Liver (tissue), 9 donors: ENCODE data around the gene WAC. TPM values are rescaled to one million over a fixed set of nuclear protein-coding genes. Genes with fewer than 3 reads are reported as not detected.
"Not testable (repeated sequence)": the region's sequence is repeated elsewhere in the genome, so short reads cannot be mapped to it uniquely, and the experiment has no call there.

Experiments
- DNase-seq: peaks from one replicate; pipeline ENCODE4 v3.0.0-alpha.2; 2017; ENCODE audit warnings: low spot score
- H3K27ac ChIP-seq, 2 donors: one replicate each; pipeline ENCODE4 v1.7.0; 2013; ENCODE audit warnings: inconsistent platforms in 2 of 2, low read length in 2 of 2, control low read depth in 1 of 2, low read depth in 1 of 2, mild to moderate bottlenecking in 1 of 2
- H3K27me3 ChIP-seq, 4 donors: one replicate each; pipeline versions ENCODE4 v1.6.1 to v1.7.0; 2013; ENCODE audit warnings: low read length in 3 of 4, inconsistent platforms in 1 of 4, mild to moderate bottlenecking in 1 of 4, moderate library complexity in 1 of 4; ENCODE audit not compliant: control insufficient read depth in 4 of 4, insufficient read depth in 4 of 4
- H3K36me3 ChIP-seq, 4 donors: one replicate each; pipeline versions ENCODE4 v1.6.1 to v1.7.0; 2013; ENCODE audit warnings: low read length in 3 of 4, mild to moderate bottlenecking in 3 of 4, low read depth in 1 of 4, moderate library complexity in 1 of 4; ENCODE audit not compliant: control insufficient read depth in 4 of 4, insufficient read depth in 3 of 4
- H3K4me1 ChIP-seq, 4 donors: one replicate each; pipeline versions ENCODE4 v1.6.1 to v1.7.0; 2013; ENCODE audit warnings: low read length in 3 of 4, mild to moderate bottlenecking in 3 of 4, moderate library complexity in 1 of 4; ENCODE audit not compliant: control insufficient read depth in 4 of 4, insufficient read depth in 4 of 4
- H3K4me3 ChIP-seq, 3 donors: one replicate each; pipeline versions ENCODE4 v1.6.1 to v1.7.0; 2013; ENCODE audit warnings: low read length in 3 of 3, control low read depth in 1 of 3, low read depth in 1 of 3, mild to moderate bottlenecking in 1 of 3
- H3K9ac ChIP-seq, 2 donors: one replicate each; pipeline ENCODE4 v1.7.0; 2013; ENCODE audit warnings: low read length in 2 of 2, mild to moderate bottlenecking in 2 of 2, moderate library complexity in 2 of 2, control low read depth in 1 of 2, low read depth in 1 of 2
- H3K9me3 ChIP-seq, 4 donors: one replicate each; pipeline versions ENCODE4 v1.6.1 to v1.7.0; 2013; ENCODE audit warnings: low read length in 3 of 4; ENCODE audit not compliant: control insufficient read depth in 4 of 4
- FOXA2 ChIP-seq: IDR thresholded peaks from 2 replicates; pipeline ENCODE4 v1.6.1; 2016; ENCODE audit warnings: antibody characterized with exemption
- GABPA ChIP-seq, 2 donors: IDR thresholded peaks in 1 of 2; conservative IDR thresholded peaks in 1 of 2; 2 replicates each; pipeline ENCODE4 v1.6.1; 2016; ENCODE audit warnings: antibody characterized with exemption in 2 of 2, mild to moderate bottlenecking in 1 of 2, moderate library complexity in 1 of 2
- HNF4A ChIP-seq, 2 donors: conservative IDR thresholded peaks; 2 replicates each; pipeline ENCODE4 v1.6.1; 2016; ENCODE audit warnings: antibody characterized with exemption in 2 of 2, mild to moderate bottlenecking in 2 of 2
- HNF4G ChIP-seq: IDR thresholded peaks from 2 replicates; pipeline ENCODE4 v1.6.1; 2016; ENCODE audit warnings: antibody characterized with exemption
- NR2F2 ChIP-seq: IDR thresholded peaks from 2 replicates; pipeline ENCODE4 v1.6.1; 2016; ENCODE audit warnings: antibody characterized with exemption
- REST ChIP-seq: IDR thresholded peaks from 2 replicates; pipeline ENCODE4 v1.6.1; 2016; ENCODE audit warnings: antibody characterized with exemption, mild to moderate bottlenecking
- TAF1 ChIP-seq: conservative IDR thresholded peaks from 2 replicates; pipeline ENCODE4 v1.6.1; 2016; ENCODE audit warnings: antibody characterized with exemption, mild to moderate bottlenecking
- YY1 ChIP-seq: IDR thresholded peaks from 2 replicates; pipeline ENCODE4 v1.6.1; 2016; ENCODE audit warnings: antibody characterized with exemption, mild to moderate bottlenecking
- ZBTB33 ChIP-seq: IDR thresholded peaks from 2 replicates; pipeline ENCODE4 v1.6.1; 2016; ENCODE audit warnings: antibody characterized with exemption
- WGBS: extraction: QIAGEN DNeasy Blood & Tissue Kit; methylation state at CpG from one replicate; pipeline ENCODE4 v1.1.7; 2013; 5-methylcytosine and 5-hydroxymethylcytosine counted together
- polyA plus RNA-seq, 2 donors: library from polyadenylated mRNA; stranded (reverse) in 1 of 2; unstranded in 1 of 2; fragments of 200-250 nt in 1 of 2; fragments of >200 nt in 1 of 2; fragmentation: Nextera tagmentation in 1 of 2; extraction: Ambion mirVana in 1 of 2; gene quantifications; one replicate each; pipeline versions ENCODE4 v1.2.1 to v1.2.3, GENCODE V29; 2013 to 2015
- total RNA-seq, 2 donors: library from RNA; depleted of rRNA; stranded (reverse); fragments of >200 nt; gene quantifications; one replicate each; pipeline ENCODE4 v1.2.3, GENCODE V29; 2014
- TF ChIP-seq, protein P1 (sequence below): IDR thresholded peaks from 2 replicates; pipeline ENCODE4 v1.6.1; 2016; ENCODE audit warnings: antibody characterized with exemption
- TF ChIP-seq, protein P2 (sequence below): IDR thresholded peaks from 2 replicates; pipeline ENCODE4 v1.6.1; 2016; ENCODE audit warnings: antibody characterized with exemption
- donor health status: healthy.
- donor health status: healthy.
- donor health status: healthy.
- donor health status: healthy.
- donor health status: healthy.

WAC gene
- total and polyA plus RNA-seq, 4 donors = 20.2 to 48.7 (median 32.0) TPM

GRCh38 chr10:28570598-28570997, 37.7 kb downstream of the WAC start:
- H3K9me3 ChIP-seq = no peaks in the 10 kb centered on the region
- H3K9ac ChIP-seq = no peak overlapping the region
- 67% methylated on average over 1 of the region's 1 CpG for WGBS
- TF ChIP-seq HNF4A (conservative IDR thresholded peaks at IDR 0.05) (no peak), NR2F2 (no peak), HNF4G (no peak), FOXA2 (no peak), REST (no peak)
- TF ChIP-seq, protein P1, sequence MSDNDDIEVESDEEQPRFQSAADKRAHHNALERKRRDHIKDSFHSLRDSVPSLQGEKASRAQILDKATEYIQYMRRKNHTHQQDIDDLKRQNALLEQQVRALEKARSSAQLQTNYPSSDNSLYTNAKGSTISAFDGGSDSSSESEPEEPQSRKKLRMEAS = no peak
- no peak overlapping the region for H3K27ac ChIP-seq
- no peaks in the 10 kb centered on the region for H3K27me3 ChIP-seq
- peaks cover 0 to 5% (median 2%) of the 10 kb centered on the region in 4 donors for H3K36me3 ChIP-seq
- no peak overlapping the region for H3K4me3 ChIP-seq
- no peak for DNase-seq
- H3K4me1 ChIP-seq = peaks cover 5 to 19% (median 12%) of the 10 kb centered on the region in 4 donors

GRCh38 chr10:28571265-28571664, 38.3 kb downstream of the WAC start:
- Histone ChIP-seq H3K4me1 (peaks cover 5 to 22% (median 12%) of the 10 kb centered on the region in 4 donors), H3K36me3 (peaks cover 0 to 8% (median 2%) of the 10 kb centered on the region in 4 donors), H3K9ac (no peak overlapping the region), H3K4me3 (no peak overlapping the region), H3K9me3 (no peaks in the 10 kb centered on the region), H3K27ac (no peak overlapping the region), H3K27me3 (no peaks in the 10 kb centered on the region)
- 93% methylated on average over 6 of the region's 6 CpGs for WGBS
- DNase-seq = no peak
- TF ChIP-seq YY1 (no peak), TAF1 (no peak), ZBTB33 (no peak), REST (no peak), GABPA (IDR thresholded peaks at IDR 0.05 in 1 of 2, conservative IDR thresholded peaks at IDR 0.05 in 1 of 2) (no peak)
- TF ChIP-seq, protein P2, sequence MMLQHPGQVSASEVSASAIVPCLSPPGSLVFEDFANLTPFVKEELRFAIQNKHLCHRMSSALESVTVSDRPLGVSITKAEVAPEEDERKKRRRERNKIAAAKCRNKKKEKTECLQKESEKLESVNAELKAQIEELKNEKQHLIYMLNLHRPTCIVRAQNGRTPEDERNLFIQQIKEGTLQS = no peak

DNA sequence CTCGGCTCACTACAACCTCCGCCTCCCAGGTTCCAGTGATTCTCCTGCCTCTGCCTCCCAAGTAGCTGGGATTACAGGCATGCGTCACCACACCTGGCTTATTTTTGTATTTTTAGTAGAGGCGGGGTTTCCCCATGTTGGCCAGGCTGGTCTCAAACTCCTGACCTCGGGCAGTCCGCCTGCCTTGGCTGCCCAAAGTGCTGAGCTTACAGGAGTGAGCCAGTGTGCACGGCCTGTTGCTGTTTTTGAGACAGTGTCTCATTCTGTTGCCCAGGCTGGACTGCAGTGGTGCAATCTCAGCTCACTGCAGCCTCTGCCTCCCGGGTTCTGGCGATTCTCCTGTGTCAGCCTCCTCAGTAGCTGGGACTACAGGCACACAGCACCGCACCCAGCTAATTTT, 41.3 kb downstream of the WAC start:
- WGBS = 96% methylated on average over 10 of the region's 10 CpGs
- DNase-seq, H3K9me3 ChIP-seq, H3K4me3 ChIP-seq, H3K9ac ChIP-seq, H3K27me3 ChIP-seq, H3K36me3 ChIP-seq, H3K27ac ChIP-seq: not testable (repeated sequence)
- peaks cover 0 to 18% (median 8%) of the 10 kb centered on the region in 4 donors for H3K4me1 ChIP-seq
